Astrocyte (in vitro differentiated cells and primary cell): ENCODE data around the gene GLP1R. TPM values are rescaled to one million over a fixed set of nuclear protein-coding genes. Genes with fewer than 3 reads are reported as not detected.

Source experiments
- DNase-seq: peaks from one replicate; pipeline ENCODE4 v3.0.0-alpha.2; 2010; ENCODE audit warnings: low read depth
- FAIRE-seq: peaks from 2 replicates; lab custom pipeline; 2011; peaks lifted over from hg19 to GRCh38; lab: Jason Lieb, UNC
- H2AFZ ChIP-seq: 2 replicates; pipeline ENCODE4 v1.6.0; 2012; ENCODE audit warnings: low read depth, low read length, inconsistent platforms
- H3K27ac ChIP-seq: 2 replicates; pipeline ENCODE4 v1.5.1; 2011; ENCODE audit warnings: low read depth, low read length, inconsistent platforms
- H3K27me3 ChIP-seq: 2 replicates; pipeline ENCODE4 v1.6.0; 2011; ENCODE audit warnings: low read length, inconsistent platforms; ENCODE audit not compliant: insufficient read depth
- H3K36me3 ChIP-seq: 2 replicates; pipeline ENCODE4 v1.5.1; 2011; ENCODE audit warnings: low read length, inconsistent platforms; ENCODE audit not compliant: insufficient read depth
- H3K4me1 ChIP-seq: 2 replicates; pipeline ENCODE4 v1.5.1; 2011; ENCODE audit warnings: low read length, inconsistent platforms; ENCODE audit not compliant: insufficient read depth
- H3K4me2 ChIP-seq: 2 replicates; pipeline ENCODE4 v1.6.0; 2012; ENCODE audit warnings: low read length, inconsistent platforms
- H3K4me3 ChIP-seq: 2 replicates; pipeline ENCODE4 v1.5.1; 2011; ENCODE audit warnings: low read depth, mild to moderate bottlenecking, low read length, inconsistent platforms; ENCODE audit not compliant: insufficient read depth
- H3K79me2 ChIP-seq: 2 replicates; pipeline ENCODE4 v1.6.0; 2012; ENCODE audit warnings: mild to moderate bottlenecking, low read length, inconsistent platforms; ENCODE audit not compliant: insufficient read depth
- H3K9ac ChIP-seq: 2 replicates; pipeline ENCODE4 v1.6.0; 2012; ENCODE audit warnings: mild to moderate bottlenecking, low read length, inconsistent platforms
- H3K9me3 ChIP-seq: 2 replicates; pipeline ENCODE4 v1.5.1; 2012; ENCODE audit warnings: low read depth, mild to moderate bottlenecking, low read length, inconsistent platforms; ENCODE audit not compliant: insufficient read depth
- H4K20me1 ChIP-seq: 2 replicates; pipeline ENCODE4 v1.6.0; 2012; ENCODE audit warnings: low read length, inconsistent platforms; ENCODE audit not compliant: insufficient read depth
- H3K27ac Mint-ChIP-seq: one replicate; pipeline ENCODE4 v1.8.0; 2021; ENCODE audit warnings: mild to moderate bottlenecking, mixed read lengths; ENCODE audit not compliant: unreplicated experiment
- H3K27me3 Mint-ChIP-seq: one replicate; pipeline ENCODE4 v1.8.0; 2021; ENCODE audit warnings: low read depth, mixed read lengths; ENCODE audit not compliant: unreplicated experiment
- H3K36me3 Mint-ChIP-seq: one replicate; pipeline ENCODE4 v1.8.0; 2021; ENCODE audit warnings: low read depth, mixed read lengths; ENCODE audit not compliant: unreplicated experiment
- H3K4me1 Mint-ChIP-seq: one replicate; pipeline ENCODE4 v1.8.0; 2021; ENCODE audit warnings: low read depth, mixed read lengths; ENCODE audit not compliant: unreplicated experiment
- H3K4me3 Mint-ChIP-seq: one replicate; pipeline ENCODE4 v1.8.0; 2021; ENCODE audit warnings: mild to moderate bottlenecking, moderate library complexity, mixed read lengths; ENCODE audit not compliant: unreplicated experiment
- H3K9me3 Mint-ChIP-seq: one replicate; pipeline ENCODE4 v1.8.0; 2021; ENCODE audit warnings: mild to moderate bottlenecking, mixed read lengths; ENCODE audit not compliant: unreplicated experiment
- CTCF ChIP-seq: IDR thresholded peaks from 2 replicates; pipeline ENCODE4 v1.5.1; 2011; ENCODE audit warnings: low read depth, mild to moderate bottlenecking, inconsistent platforms, low read length, moderate library complexity; ENCODE audit not compliant: insufficient read depth
- EZH2 ChIP-seq: IDR thresholded peaks from 2 replicates; pipeline ENCODE4 v1.6.1; 2012; ENCODE audit warnings: mild to moderate bottlenecking, low read length, inconsistent platforms; ENCODE audit not compliant: insufficient read depth
- total RNA-seq: library from RNA; stranded (reverse); gene quantifications from 2 replicates; pipeline ENCODE4 v1.2.1, GENCODE V29; 2021

GLP1R gene
- total RNA-seq, 1 donor from 2014 or later = not detected

- Histone ChIP-seq H3K36me3 (peaks cover 4% of the 10 kb centered on the region), H3K9me3 (no peaks in the 10 kb centered on the region), H3K79me2 (no peaks in the 10 kb centered on the region), H3K4me3 (no peak overlapping the region), H2AFZ (no peak overlapping the region), H3K4me2 (no peak overlapping the region), H3K9ac (no peak overlapping the region), H3K27me3 (no peaks in the 10 kb centered on the region), H3K4me1 (peaks cover 3% of the 10 kb centered on the region), H4K20me1 (no peaks in the 10 kb centered on the region), H3K27ac (no peak overlapping the region)
- peaks cover 11% of the 10 kb centered on the region for H3K36me3 Mint-ChIP-seq
- H3K4me1 Mint-ChIP-seq = peaks cover 7% of the 10 kb centered on the region
- no peaks in the 10 kb centered on the region for H3K9me3 Mint-ChIP-seq
- no peak overlapping the region for H3K4me3 Mint-ChIP-seq
- FAIRE-seq (no peak), DNase-seq (no peak)
- TF ChIP-seq EZH2 (no peak), CTCF (no peak)
- no peak overlapping the region for H3K27ac Mint-ChIP-seq
- H3K27me3 Mint-ChIP-seq = no peaks in the 10 kb centered on the region
Measured at GRCh38 chr6:39111280-39111679, 62.7 kb downstream of the GLP1R start.

DNA sequence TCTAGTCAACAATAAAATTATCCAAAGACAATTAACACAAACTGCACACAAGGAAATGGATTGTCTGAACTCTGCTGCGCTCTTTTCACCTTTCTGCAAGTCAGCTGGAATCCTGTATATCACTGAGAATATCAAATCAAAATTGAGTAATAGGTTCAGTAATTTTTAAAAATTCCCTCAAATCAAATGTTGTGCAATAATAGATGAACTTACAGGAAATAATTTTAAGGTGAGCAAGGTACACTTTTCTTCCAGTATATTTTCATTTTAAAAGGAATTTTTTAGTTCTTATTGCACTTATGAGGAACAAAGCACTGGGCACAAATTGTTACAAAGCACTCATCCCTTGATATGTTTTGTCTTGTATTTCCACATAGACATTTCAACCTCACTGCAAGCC is 65.2 kb downstream of the GLP1R start:
- H3K4me2 ChIP-seq = peak overlapping the region; percentile 93
- H3K4me1 ChIP-seq = peaks cover 3% of the 10 kb centered on the region
- H3K9ac ChIP-seq = no peak overlapping the region
- TF ChIP-seq EZH2 (no peak), CTCF (no peak)
- Mint-ChIP-seq H3K4me1 (peaks cover 7% of the 10 kb centered on the region), H3K9me3 (no peaks in the 10 kb centered on the region), H3K27me3 (no peaks in the 10 kb centered on the region), H3K36me3 (peaks cover 7% of the 10 kb centered on the region), H3K27ac (no peak overlapping the region), H3K4me3 (peak overlapping the region; percentile 94)
- H3K36me3 ChIP-seq = peaks cover 4% of the 10 kb centered on the region
- FAIRE-seq (no peak), DNase-seq (no peak)
- no peaks in the 10 kb centered on the region for H4K20me1 ChIP-seq
- H3K27ac ChIP-seq = no peak overlapping the region
- peak overlapping the region; percentile 77 for H3K4me3 ChIP-seq
- no peaks in the 10 kb centered on the region for H3K9me3 ChIP-seq
- H3K79me2 ChIP-seq = no peaks in the 10 kb centered on the region
- no peak overlapping the region for H2AFZ ChIP-seq
- H3K27me3 ChIP-seq = no peaks in the 10 kb centered on the region

DNA sequence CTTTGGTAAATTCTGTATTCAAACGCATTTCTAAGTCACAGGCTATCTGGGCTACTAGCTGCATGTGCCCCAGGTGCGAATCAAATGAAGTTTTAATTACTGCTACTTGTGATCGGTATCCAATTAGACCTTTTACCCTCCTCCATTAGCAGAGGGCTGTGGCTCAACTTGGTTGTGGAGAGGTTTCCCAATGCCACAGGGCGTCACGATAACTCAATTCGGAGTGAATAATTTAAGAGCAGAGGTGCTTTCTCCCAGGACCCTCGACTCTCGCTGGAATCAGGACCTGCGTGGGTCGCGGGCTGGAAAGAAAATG is 65.8 kb downstream of the GLP1R start:
- Mint-ChIP-seq H3K27me3 (peaks cover 3% of the 10 kb centered on the region), H3K9me3 (no peaks in the 10 kb centered on the region), H3K4me3 (peak overlapping the region; percentile 94), H3K27ac (no peak overlapping the region), H3K36me3 (peaks cover 2% of the 10 kb centered on the region), H3K4me1 (peaks cover 7% of the 10 kb centered on the region)
- Histone ChIP-seq H3K79me2 (no peaks in the 10 kb centered on the region), H3K9ac (peak overlapping the region; percentile 85), H2AFZ (peak overlapping the region; percentile 100), H3K9me3 (no peaks in the 10 kb centered on the region), H3K4me1 (peaks cover 3% of the 10 kb centered on the region), H3K36me3 (peaks cover 3% of the 10 kb centered on the region), H3K4me2 (peak overlapping the region; percentile 93), H3K4me3 (peak overlapping the region; percentile 77), H3K27ac (peak overlapping the region; percentile 82), H3K27me3 (no peaks in the 10 kb centered on the region), H4K20me1 (no peaks in the 10 kb centered on the region)
- no peak for DNase-seq
- FAIRE-seq = no peak
- TF ChIP-seq EZH2 (no peak), CTCF (no peak)
